Keratinocyte (primary cell): ENCODE measurements around the gene C3orf70. TPM values are rescaled to one million over a fixed set of nuclear protein-coding genes. Genes with fewer than 3 reads are reported as not detected.

Experiments
- DNase-seq: peaks from one replicate; pipeline ENCODE4 v3.0.0-alpha.2; 2011; ENCODE audit warnings: low read depth, missing footprints, low spot score
- FAIRE-seq: peaks from 2 replicates; lab custom pipeline; 2011; peaks lifted over from hg19 to GRCh38; lab: Jason Lieb, UNC
- H2AFZ ChIP-seq: 2 replicates; pipeline ENCODE4 v1.6.0; 2012; ENCODE audit warnings: low read length, control low read depth, inconsistent platforms; ENCODE audit not compliant: control insufficient read depth
- H3K27ac ChIP-seq: 2 replicates; pipeline ENCODE4 v1.5.1; 2011; ENCODE audit warnings: low read length; ENCODE audit not compliant: control insufficient read depth, insufficient read depth
- H3K27me3 ChIP-seq: 3 replicates; pipeline ENCODE4 v1.6.0; 2011; ENCODE audit warnings: low read length; ENCODE audit not compliant: control insufficient read depth, insufficient read depth; ENCODE audit errors: extremely low read depth
- H3K36me3 ChIP-seq, 2 experiments: 2 replicates in 1 of 2; 3 replicates in 1 of 2; pipeline ENCODE4 v1.5.1; 2011; ENCODE audit warnings: low read length in 2 of 2, mild to moderate bottlenecking in 1 of 2; ENCODE audit not compliant: control insufficient read depth in 2 of 2, insufficient read depth in 2 of 2; ENCODE audit errors: extremely low read depth in 1 of 2
- H3K4me1 ChIP-seq: 3 replicates; pipeline ENCODE4 v1.5.1; 2011; ENCODE audit warnings: low read length; ENCODE audit not compliant: control insufficient read depth, insufficient read depth; ENCODE audit errors: extremely low read depth
- H3K4me2 ChIP-seq: 3 replicates; pipeline ENCODE4 v1.6.0; 2011; ENCODE audit warnings: low read depth, low read length; ENCODE audit not compliant: control insufficient read depth, insufficient read depth; ENCODE audit errors: extremely low read depth
- H3K4me3 ChIP-seq, 3 experiments: fragments of 200-600 bp in 1 of 3; sonication (generic) in 1 of 3; 2 replicates in 2 of 3; 3 replicates in 1 of 3; pipeline ENCODE4 v1.5.1; 2011 to 2016; ENCODE audit warnings: low read length in 3 of 3, mild to moderate bottlenecking in 3 of 3, control low read depth in 2 of 3, inconsistent platforms in 1 of 3, low read depth in 1 of 3, mixed read lengths in 1 of 3, mixed run types in 1 of 3, moderate library complexity in 1 of 3; ENCODE audit not compliant: control insufficient read depth in 2 of 3, insufficient read depth in 2 of 3; ENCODE audit errors: extremely low read depth in 1 of 3
- H3K79me2 ChIP-seq: 2 replicates; pipeline ENCODE4 v1.6.0; 2012; ENCODE audit warnings: low read length; ENCODE audit not compliant: control insufficient read depth, insufficient read depth
- H3K9ac ChIP-seq: 3 replicates; pipeline ENCODE4 v1.6.0; 2011; ENCODE audit warnings: low read length; ENCODE audit not compliant: control insufficient read depth, insufficient read depth; ENCODE audit errors: extremely low read depth
- H3K9me1 ChIP-seq: 3 replicates; pipeline ENCODE4 v1.6.0; 2011; ENCODE audit warnings: low read length; ENCODE audit not compliant: control insufficient read depth, insufficient read depth; ENCODE audit errors: extremely low read depth
- H3K9me3 ChIP-seq: 2 replicates; pipeline ENCODE4 v1.5.1; 2012; ENCODE audit warnings: low read depth, low read length; ENCODE audit not compliant: control insufficient read depth
- H4K20me1 ChIP-seq: 3 replicates; pipeline ENCODE4 v1.6.0; 2011; ENCODE audit warnings: low read length; ENCODE audit not compliant: control insufficient read depth, insufficient read depth; ENCODE audit errors: extremely low read depth
- CTCF ChIP-seq, 3 experiments: IDR thresholded peaks in 1 of 3; conservative IDR thresholded peaks in 1 of 3; optimal IDR thresholded peaks in 1 of 3; 2 replicates in 2 of 3; 3 replicates in 1 of 3; pipeline versions ENCODE3 to v1.5.1; 2011; ENCODE audit warnings: low read length in 3 of 3, mild to moderate bottlenecking in 3 of 3, moderate library complexity in 2 of 3, control low read depth in 1 of 3, inconsistent platforms in 1 of 3; ENCODE audit not compliant: insufficient read depth in 2 of 3; ENCODE audit errors: extremely low read depth in 1 of 3
- EZH2 ChIP-seq: IDR thresholded peaks from one replicate; pipeline ENCODE4 v1.6.1; 2012; ENCODE audit warnings: inconsistent platforms, mild to moderate bottlenecking, low read length, moderate library complexity
- dilution Hi-C: fragments of 300-500 bp; cut with MboI; formaldehyde crosslinking; loops from one replicate; pipeline ENCODE4 v1.7.0; 2020; ENCODE audit warnings: low sequenced_read_pairs; ENCODE audit not compliant: extremely low pct_ligation_motif_present
- polyA plus RNA-seq, 5 experiments: library from polyadenylated mRNA; depleted of rRNA in 3 of 5; stranded (reverse) in 3 of 5; stranded (forward) in 1 of 5; unstranded in 1 of 5; fragments of >200 nt; gene quantifications; 1 replicate in 1 of 5; 2 replicates in 3 of 5; 3 replicates in 1 of 5; pipeline versions ENCODE4 v1.2.1 to v1.2.3, GENCODE V29; 2011 to 2012; ENCODE audit warnings: missing spikeins in 2 of 5, low read depth in 1 of 5, low replicate concordance in 1 of 5

Gene C3orf70
- polyA plus RNA-seq, 1 donor (not counting 4 experiments of a cell fraction or from before 2014, with no cell fraction given), result not detected

- H3K4me2 ChIP-seq, result no peak overlapping the region
- H3K36me3 ChIP-seq, result no peaks in the 10 kb centered on the region
- H3K9me1 ChIP-seq, result no peaks in the 10 kb centered on the region
- H3K9ac ChIP-seq, result no peak overlapping the region
- dilution Hi-C loops, result no loop called here
- H3K4me3 ChIP-seq, result no peak overlapping the region
- no peak for FAIRE-seq
- H3K79me2 ChIP-seq, result no peaks in the 10 kb centered on the region
- H3K9me3 ChIP-seq, result no peaks in the 10 kb centered on the region
- no peaks in the 10 kb centered on the region for H4K20me1 ChIP-seq
- no peaks in the 10 kb centered on the region for H3K4me1 ChIP-seq
- H2AFZ ChIP-seq, result no peak overlapping the region
- H3K27ac ChIP-seq, result no peak overlapping the region
- no peak for DNase-seq
- TF ChIP-seq CTCF (optimal IDR thresholded peaks at IDR 0.05 in 1 of 3, IDR thresholded peaks at IDR 0.05 in 1 of 3, conservative IDR thresholded peaks at IDR 0.05 in 1 of 3; ENCODE audit: extremely low read depth in 1 of 3, insufficient read depth in 2 of 3, low read length in 3 of 3), result no peak
- TF ChIP-seq EZH2, result no peak
- H3K27me3 ChIP-seq, result peaks cover 6% of the 10 kb centered on the region
Measured at GRCh38 chr3:185093116-185093515, 59.7 kb downstream of the C3orf70 start.

- no peaks in the 10 kb centered on the region for H3K27me3 ChIP-seq
- no peaks in the 10 kb centered on the region for H3K9me1 ChIP-seq
- DNase-seq, result no peak
- H3K4me1 ChIP-seq, result no peaks in the 10 kb centered on the region
- dilution Hi-C loops, result no loop called here
- no peak overlapping the region for H2AFZ ChIP-seq
- H3K4me3 ChIP-seq, result no peak overlapping the region
- H3K9ac ChIP-seq, result no peak overlapping the region
- no peaks in the 10 kb centered on the region for H4K20me1 ChIP-seq
- no peak overlapping the region for H3K27ac ChIP-seq
- no peak overlapping the region for H3K4me2 ChIP-seq
- H3K79me2 ChIP-seq, result no peaks in the 10 kb centered on the region
- no peak for FAIRE-seq
- TF ChIP-seq EZH2 (no peak), CTCF (optimal IDR thresholded peaks at IDR 0.05 in 1 of 3, IDR thresholded peaks at IDR 0.05 in 1 of 3, conservative IDR thresholded peaks at IDR 0.05 in 1 of 3; ENCODE audit: extremely low read depth in 1 of 3, insufficient read depth in 2 of 3, low read length in 3 of 3) (no peak)
- no peaks in the 10 kb centered on the region for H3K36me3 ChIP-seq
- H3K9me3 ChIP-seq, result no peaks in the 10 kb centered on the region
Measured at GRCh38 chr3:185090811-185091210, 62.0 kb downstream of the C3orf70 start.
